ENCODE measurements around the gene C1QTNF6. TPM values are rescaled to one million over a fixed set of nuclear protein-coding genes. Genes with fewer than 3 reads are reported as not detected.

C1QTNF6 gene
- total and polyA plus RNA-seq, 10 of the 15 experiments (the other 5 are each of a cell fraction or from before 2014, with no cell fraction given): 0.16 to 4.1 (median 1.3) TPM

GRCh38 chr22:37218399-37218770 is 30.3 kb upstream of the C1QTNF6 start (continued):
- TF ChIP-seq E2F8 (IDR thresholded peaks at IDR 0.05; ENCODE audit: low read depth, partially characterized antibody): no peak
- TF ChIP-seq NBN (IDR thresholded peaks at IDR 0.05): no peak
- no peak for TF ChIP-seq NFYA (IDR thresholded peaks at IDR 0.05; ENCODE audit: borderline replicate concordance, low read depth, low read length)
- TF ChIP-seq PML (IDR thresholded peaks at IDR 0.05; ENCODE audit: low read length): no peak
- no peak for TF ChIP-seq ZBTB40 (IDR thresholded peaks at IDR 0.05; ENCODE audit: borderline replicate concordance)
- TF ChIP-seq EP300 (IDR thresholded peaks at IDR 0.05; ENCODE audit: borderline replicate concordance in 1 of 2, control insufficient read depth in 1 of 2, low read depth in 2 of 2, low read length in 2 of 2): no peak
- no peak for TF ChIP-seq KLF5 (IDR thresholded peaks at IDR 0.05; ENCODE audit: partially characterized antibody)
- peak; percentile 65; the same call in 1 of the 2 replicates for TF ChIP-seq ZNF217 (IDR thresholded peaks at IDR 0.05)
- peak; percentile 58 for TF ChIP-seq USF1 (IDR thresholded peaks at IDR 0.05; ENCODE audit: borderline replicate concordance, extremely low read length, insufficient read depth, low read depth, low read length)
- no peak for TF ChIP-seq CHD4 (IDR thresholded peaks at IDR 0.05)

All from GM12878 (cell line).